HCT116 (cell line): ENCODE measurements around the gene P4HB.

Experiments used
- ATF3 ChIP-seq: IDR thresholded peaks from 2 replicates; pipeline ENCODE4 v1.6.1; 2012
- CTCF ChIP-seq, 3 experiments: fragments of 200-600 bp in 1 of 3; sonication (generic) in 1 of 3; IDR thresholded peaks in 2 of 3; conservative IDR thresholded peaks in 1 of 3; 2 replicates each; pipeline ENCODE4 v1.5.1; 2012 to 2017; ENCODE audit warnings: low read depth in 2 of 3, low read length in 2 of 3, antibody characterized with exemption in 1 of 3, borderline replicate concordance in 1 of 3, control low read depth in 1 of 3, mild to moderate bottlenecking in 1 of 3, mixed read lengths in 1 of 3, mixed run types in 1 of 3, moderate library complexity in 1 of 3; ENCODE audit not compliant: insufficient read depth in 1 of 3
- EZH2 ChIP-seq: fragments of 200-600 bp; sonication (generic); IDR thresholded peaks from 2 replicates; pipeline ENCODE4 v1.6.1; 2017; ENCODE audit warnings: antibody characterized with exemption, mixed run types
- JUND ChIP-seq: IDR thresholded peaks from 2 replicates; pipeline ENCODE4 v1.6.1; 2012
- POLR2A ChIP-seq: IDR thresholded peaks from 2 replicates; pipeline ENCODE4 v1.7.0; 2011; ENCODE audit warnings: borderline replicate concordance; ENCODE audit not compliant: insufficient read depth, insufficient read length; ENCODE audit errors: extremely low read depth
- RAD21 ChIP-seq: IDR thresholded peaks from 2 replicates; pipeline ENCODE4 v1.6.1; 2012; ENCODE audit warnings: low read depth, mild to moderate bottlenecking

GRCh38 chr17:81841866-81842265 lies 18.5 kb downstream of the P4HB start:
- no peak for TF ChIP-seq CTCF (IDR thresholded peaks at IDR 0.05 in 2 of 3, conservative IDR thresholded peaks at IDR 0.05 in 1 of 3; ENCODE audit: borderline replicate concordance in 1 of 3, insufficient read depth in 1 of 3, low read depth in 2 of 3, low read length in 2 of 3)
- no peak for TF ChIP-seq EZH2
- TF ChIP-seq ATF3, result no peak
- TF ChIP-seq POLR2A, result no peak
- TF ChIP-seq JUND, result no peak
- TF ChIP-seq RAD21, result no peak
